COLO668 (cell line): Measurements from ENCODE around the gene POGZ.

Source experiments
- DNase-seq: peaks from one replicate; lab custom pipeline; 2025; ENCODE audit not compliant: unreplicated experiment; lab: John Stamatoyannopoulos, UW

Gene POGZ

GRCh38 chr1:151372058-151372934 lies 87.0 kb downstream of the POGZ start, which contains the start of gene SELENBP1:
Gene SELENBP1 (minus strand): TSS chr1:151372705. CDS start chr1:151372641, 64 bp downstream.
- peak; percentile 94 for DNase-seq

- DNase-seq: peak; percentile 93
Measured at GRCh38 chr1:151371370-151372057, 87.8 kb downstream of the POGZ start.

- no peak for DNase-seq
Measured at GRCh38 chr1:151370211-151370911, 88.9 kb downstream of the POGZ start.

GRCh38 chr1:151369621-151370048 lies 89.7 kb downstream of the POGZ start:
- no peak for DNase-seq

GRCh38 chr1:151369302-151369610 lies 90.0 kb downstream of the POGZ start:
- DNase-seq: no peak

- DNase-seq: peak; percentile 36
Measured at GRCh38 chr1:151368393-151369301, 90.6 kb downstream of the POGZ start.

GRCh38 chr1:151367658-151368392 lies 91.5 kb downstream of the POGZ start:
- no peak for DNase-seq

GRCh38 chr1:151364996-151365395 lies 94.3 kb downstream of the POGZ start:
- no peak for DNase-seq

GRCh38 chr1:151362308-151363155 lies 96.8 kb downstream of the POGZ start:
- DNase-seq: no peak

GRCh38 chr1:151361883-151362282 lies 97.4 kb downstream of the POGZ start:
- DNase-seq: no peak

- DNase-seq: no peak
Measured at GRCh38 chr1:151356696-151357095, 102.6 kb downstream of the POGZ start.
